Astrocyte (in vitro differentiated cells and primary cell): ENCODE measurements around the gene DCAKD. TPM values are rescaled to one million over a fixed set of nuclear protein-coding genes. Genes with fewer than 3 reads are reported as not detected.

ENCODE experiments used
- DNase-seq: peaks from one replicate; pipeline ENCODE4 v3.0.0-alpha.2; 2010; ENCODE audit warnings: low read depth
- FAIRE-seq: peaks from 2 replicates; lab custom pipeline; 2011; peaks lifted over from hg19 to GRCh38; lab: Jason Lieb, UNC
- H2AFZ ChIP-seq: 2 replicates; pipeline ENCODE4 v1.6.0; 2012; ENCODE audit warnings: low read depth, low read length, inconsistent platforms
- H3K27ac ChIP-seq: 2 replicates; pipeline ENCODE4 v1.5.1; 2011; ENCODE audit warnings: low read depth, low read length, inconsistent platforms
- H3K27me3 ChIP-seq: 2 replicates; pipeline ENCODE4 v1.6.0; 2011; ENCODE audit warnings: low read length, inconsistent platforms; ENCODE audit not compliant: insufficient read depth
- H3K36me3 ChIP-seq: 2 replicates; pipeline ENCODE4 v1.5.1; 2011; ENCODE audit warnings: low read length, inconsistent platforms; ENCODE audit not compliant: insufficient read depth
- H3K4me1 ChIP-seq: 2 replicates; pipeline ENCODE4 v1.5.1; 2011; ENCODE audit warnings: low read length, inconsistent platforms; ENCODE audit not compliant: insufficient read depth
- H3K4me2 ChIP-seq: 2 replicates; pipeline ENCODE4 v1.6.0; 2012; ENCODE audit warnings: low read length, inconsistent platforms
- H3K4me3 ChIP-seq: 2 replicates; pipeline ENCODE4 v1.5.1; 2011; ENCODE audit warnings: low read depth, mild to moderate bottlenecking, low read length, inconsistent platforms; ENCODE audit not compliant: insufficient read depth
- H3K79me2 ChIP-seq: 2 replicates; pipeline ENCODE4 v1.6.0; 2012; ENCODE audit warnings: mild to moderate bottlenecking, low read length, inconsistent platforms; ENCODE audit not compliant: insufficient read depth
- H3K9ac ChIP-seq: 2 replicates; pipeline ENCODE4 v1.6.0; 2012; ENCODE audit warnings: mild to moderate bottlenecking, low read length, inconsistent platforms
- H3K9me3 ChIP-seq: 2 replicates; pipeline ENCODE4 v1.5.1; 2012; ENCODE audit warnings: low read depth, mild to moderate bottlenecking, low read length, inconsistent platforms; ENCODE audit not compliant: insufficient read depth
- H4K20me1 ChIP-seq: 2 replicates; pipeline ENCODE4 v1.6.0; 2012; ENCODE audit warnings: low read length, inconsistent platforms; ENCODE audit not compliant: insufficient read depth
- H3K27ac Mint-ChIP-seq: one replicate; pipeline ENCODE4 v1.8.0; 2021; ENCODE audit warnings: mild to moderate bottlenecking, mixed read lengths; ENCODE audit not compliant: unreplicated experiment
- H3K27me3 Mint-ChIP-seq: one replicate; pipeline ENCODE4 v1.8.0; 2021; ENCODE audit warnings: low read depth, mixed read lengths; ENCODE audit not compliant: unreplicated experiment
- H3K36me3 Mint-ChIP-seq: one replicate; pipeline ENCODE4 v1.8.0; 2021; ENCODE audit warnings: low read depth, mixed read lengths; ENCODE audit not compliant: unreplicated experiment
- H3K4me1 Mint-ChIP-seq: one replicate; pipeline ENCODE4 v1.8.0; 2021; ENCODE audit warnings: low read depth, mixed read lengths; ENCODE audit not compliant: unreplicated experiment
- H3K4me3 Mint-ChIP-seq: one replicate; pipeline ENCODE4 v1.8.0; 2021; ENCODE audit warnings: mild to moderate bottlenecking, moderate library complexity, mixed read lengths; ENCODE audit not compliant: unreplicated experiment
- H3K9me3 Mint-ChIP-seq: one replicate; pipeline ENCODE4 v1.8.0; 2021; ENCODE audit warnings: mild to moderate bottlenecking, mixed read lengths; ENCODE audit not compliant: unreplicated experiment
- EZH2 ChIP-seq: IDR thresholded peaks from 2 replicates; pipeline ENCODE4 v1.6.1; 2012; ENCODE audit warnings: mild to moderate bottlenecking, low read length, inconsistent platforms; ENCODE audit not compliant: insufficient read depth
- total RNA-seq: library from RNA; stranded (reverse); gene quantifications from 2 replicates; pipeline ENCODE4 v1.2.1, GENCODE V29; 2021
- TF ChIP-seq, protein P1 (sequence below): IDR thresholded peaks from 2 replicates; pipeline ENCODE4 v1.5.1; 2011; ENCODE audit warnings: low read depth, mild to moderate bottlenecking, inconsistent platforms, low read length, moderate library complexity; ENCODE audit not compliant: insufficient read depth

Gene DCAKD
- total RNA-seq, 1 donor from 2014 or later = 34.8 TPM

DNA sequence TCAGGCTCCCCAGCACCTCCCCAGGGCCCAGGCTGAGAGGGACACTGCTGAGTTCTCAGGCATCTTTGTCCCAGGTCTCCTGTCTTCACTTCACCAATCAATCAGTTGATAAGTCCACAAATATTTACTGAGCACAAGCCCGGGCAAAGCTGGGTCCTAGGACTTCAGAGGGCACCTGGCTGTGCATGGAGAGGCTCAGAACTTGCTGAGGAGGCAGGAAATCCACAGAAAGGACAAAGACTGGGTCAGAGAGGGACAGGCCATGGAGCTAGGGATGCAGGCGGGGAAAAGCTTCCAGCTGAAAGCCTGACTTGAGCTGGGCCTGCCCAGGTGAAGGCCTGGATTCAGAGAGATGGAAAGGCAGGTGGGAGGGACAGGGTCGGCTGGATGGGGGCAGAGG is 50.1 kb downstream of the DCAKD start:
- H3K4me3 ChIP-seq = no peak overlapping the region
- no peak overlapping the region for H2AFZ ChIP-seq
- no peak overlapping the region for H3K27ac Mint-ChIP-seq
- H3K27me3 ChIP-seq = peaks cover 10% of the 10 kb centered on the region
- peaks cover 39% of the 10 kb centered on the region for H3K27me3 Mint-ChIP-seq
- DNase-seq (no peak), FAIRE-seq (no peak)
- no peaks in the 10 kb centered on the region for H3K4me1 ChIP-seq
- H3K4me2 ChIP-seq = no peak overlapping the region
- peaks cover 2% of the 10 kb centered on the region for H3K9me3 Mint-ChIP-seq
- no peak overlapping the region for H3K9ac ChIP-seq
- H3K36me3 ChIP-seq = no peaks in the 10 kb centered on the region
- no peaks in the 10 kb centered on the region for H3K36me3 Mint-ChIP-seq
- no peak overlapping the region for H3K27ac ChIP-seq
- no peak overlapping the region for H3K4me3 Mint-ChIP-seq
- no peaks in the 10 kb centered on the region for H3K79me2 ChIP-seq
- no peak for TF ChIP-seq EZH2
- TF ChIP-seq, protein P1, sequence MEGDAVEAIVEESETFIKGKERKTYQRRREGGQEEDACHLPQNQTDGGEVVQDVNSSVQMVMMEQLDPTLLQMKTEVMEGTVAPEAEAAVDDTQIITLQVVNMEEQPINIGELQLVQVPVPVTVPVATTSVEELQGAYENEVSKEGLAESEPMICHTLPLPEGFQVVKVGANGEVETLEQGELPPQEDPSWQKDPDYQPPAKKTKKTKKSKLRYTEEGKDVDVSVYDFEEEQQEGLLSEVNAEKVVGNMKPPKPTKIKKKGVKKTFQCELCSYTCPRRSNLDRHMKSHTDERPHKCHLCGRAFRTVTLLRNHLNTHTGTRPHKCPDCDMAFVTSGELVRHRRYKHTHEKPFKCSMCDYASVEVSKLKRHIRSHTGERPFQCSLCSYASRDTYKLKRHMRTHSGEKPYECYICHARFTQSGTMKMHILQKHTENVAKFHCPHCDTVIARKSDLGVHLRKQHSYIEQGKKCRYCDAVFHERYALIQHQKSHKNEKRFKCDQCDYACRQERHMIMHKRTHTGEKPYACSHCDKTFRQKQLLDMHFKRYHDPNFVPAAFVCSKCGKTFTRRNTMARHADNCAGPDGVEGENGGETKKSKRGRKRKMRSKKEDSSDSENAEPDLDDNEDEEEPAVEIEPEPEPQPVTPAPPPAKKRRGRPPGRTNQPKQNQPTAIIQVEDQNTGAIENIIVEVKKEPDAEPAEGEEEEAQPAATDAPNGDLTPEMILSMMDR = no peak
- no peaks in the 10 kb centered on the region for H4K20me1 ChIP-seq
- H3K9me3 ChIP-seq = peaks cover 5% of the 10 kb centered on the region
- no peaks in the 10 kb centered on the region for H3K4me1 Mint-ChIP-seq

DNA sequence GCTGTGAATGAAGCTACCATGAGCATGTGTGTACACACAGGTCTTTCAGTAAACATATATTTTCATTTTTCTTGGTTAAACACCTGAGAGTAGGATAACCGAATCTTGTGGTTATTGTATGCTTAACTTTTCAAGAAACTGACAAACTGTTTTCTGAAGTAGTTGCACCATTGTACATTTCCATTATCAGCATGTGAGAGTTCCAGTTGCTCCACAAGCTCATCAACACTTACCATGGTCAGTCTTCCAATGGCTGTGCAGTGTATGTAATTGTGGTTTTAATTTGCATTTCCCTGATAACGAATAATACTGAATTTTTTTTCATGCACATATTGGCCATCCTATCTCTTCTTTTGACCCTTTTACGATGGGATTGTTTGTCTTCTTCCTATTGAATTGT is 52.0 kb downstream of the DCAKD start:
- Mint-ChIP-seq H3K36me3 (no peaks in the 10 kb centered on the region), H3K27ac (no peak overlapping the region), H3K27me3 (peaks cover 40% of the 10 kb centered on the region), H3K9me3 (peaks cover 3% of the 10 kb centered on the region), H3K4me3 (no peak overlapping the region), H3K4me1 (no peaks in the 10 kb centered on the region)
- DNase-seq (no peak), FAIRE-seq (no peak)
- Histone ChIP-seq H3K9ac (no peak overlapping the region), H3K27ac (no peak overlapping the region), H2AFZ (no peak overlapping the region), H3K9me3 (peaks cover 5% of the 10 kb centered on the region), H3K36me3 (no peaks in the 10 kb centered on the region), H3K79me2 (no peaks in the 10 kb centered on the region), H3K4me1 (no peaks in the 10 kb centered on the region), H3K27me3 (peaks cover 10% of the 10 kb centered on the region), H3K4me3 (no peak overlapping the region), H3K4me2 (no peak overlapping the region), H4K20me1 (no peaks in the 10 kb centered on the region)
- TF ChIP-seq EZH2 = no peak
- TF ChIP-seq, protein P1 = no peak

DNA sequence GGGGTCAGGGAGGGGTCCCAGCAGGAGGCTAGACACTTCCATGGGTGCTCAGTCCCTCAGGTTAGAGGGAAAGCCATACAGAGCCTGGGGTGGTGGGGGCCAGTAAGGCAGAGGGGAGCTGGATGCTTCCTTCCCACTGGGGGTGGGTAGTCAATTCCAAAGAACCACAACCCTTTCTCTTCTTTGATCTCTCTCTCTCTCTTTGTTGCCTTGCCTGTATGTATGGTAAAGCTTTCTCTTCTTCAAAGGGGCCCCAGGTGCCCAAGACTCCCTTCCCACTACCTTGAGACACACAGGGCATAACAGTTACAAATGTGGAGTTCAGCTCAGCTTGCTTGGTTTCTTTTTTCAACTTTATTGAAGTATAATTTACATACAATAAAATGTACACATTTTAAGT is 52.8 kb downstream of the DCAKD start:
- TF ChIP-seq EZH2 = no peak
- TF ChIP-seq, protein P1 = no peak
- Mint-ChIP-seq H3K27ac (no peak overlapping the region), H3K4me3 (no peak overlapping the region), H3K4me1 (no peaks in the 10 kb centered on the region), H3K36me3 (no peaks in the 10 kb centered on the region), H3K9me3 (peaks cover 5% of the 10 kb centered on the region), H3K27me3 (peaks cover 42% of the 10 kb centered on the region)
- Histone ChIP-seq H3K9ac (no peak overlapping the region), H3K4me3 (no peak overlapping the region), H2AFZ (no peak overlapping the region), H3K79me2 (no peaks in the 10 kb centered on the region), H3K36me3 (no peaks in the 10 kb centered on the region), H3K4me1 (no peaks in the 10 kb centered on the region), H3K9me3 (peaks cover 5% of the 10 kb centered on the region), H3K27ac (no peak overlapping the region), H3K27me3 (peaks cover 3% of the 10 kb centered on the region), H3K4me2 (no peak overlapping the region), H4K20me1 (no peaks in the 10 kb centered on the region)
- FAIRE-seq = no peak
- DNase-seq = no peak
